Endothelial cell of umbilical vein (primary cell): Measurements from ENCODE around the gene STRBP. TPM values are rescaled to one million over a fixed set of nuclear protein-coding genes. Genes with fewer than 3 reads are reported as not detected.
"Not testable (repeated sequence)": the region's sequence is repeated elsewhere in the genome, so short reads cannot be mapped to it uniquely, and the experiment has no call there.

Experiments used
- BruUV-seq: library from RNA; stranded (reverse); fragments of 400-500 nt; replicated peaks from 2 replicates; lab custom pipeline; 2021; lab: Mats Ljungman, UMichigan
- CTCF ChIA-PET: fragments of 300-600, 350-600 bp; sonication (Branson Sonifier 250); formaldehyde crosslinking; loops from one replicate; lab custom pipeline; 2021; ENCODE audit warnings: antibody characterized with exemption, inconsistent platforms; lab: Charles Lee
- POLR2A ChIA-PET: fragments of 300-600, 350-600 bp; sonication (Branson Sonifier 250); formaldehyde crosslinking; loops from one replicate; lab custom pipeline; 2021; ENCODE audit warnings: antibody characterized with exemption, inconsistent platforms; lab: Charles Lee
- DNase-seq: peaks from one replicate; pipeline ENCODE4 v3.0.0-alpha.2; 2011; ENCODE audit warnings: low read depth, low spot score
- FAIRE-seq: peaks from 2 replicates; lab custom pipeline; 2011; peaks lifted over from hg19 to GRCh38; lab: Jason Lieb, UNC
- H2AFZ ChIP-seq: 2 replicates; pipeline ENCODE4 v1.6.0; 2012; ENCODE audit warnings: low read depth, low read length, control low read depth, inconsistent platforms
- H3K27ac ChIP-seq: 2 replicates; pipeline ENCODE4 v1.5.1; 2011; ENCODE audit warnings: low read depth, mild to moderate bottlenecking, control low read depth, low read length, moderate library complexity; ENCODE audit not compliant: insufficient read depth
- H3K27me3 ChIP-seq, 2 experiments: 2 replicates each; pipeline versions ENCODE4 v1.6.0 to v1.6.1; 2011; ENCODE audit warnings: low read length in 2 of 2, mixed read lengths in 1 of 2; ENCODE audit not compliant: control insufficient read depth in 2 of 2, insufficient read depth in 2 of 2
- H3K36me3 ChIP-seq, 2 experiments: 2 replicates in 1 of 2; 3 replicates in 1 of 2; pipeline ENCODE4 v1.5.1; 2011; ENCODE audit warnings: low read length in 2 of 2, mild to moderate bottlenecking in 1 of 2, moderate library complexity in 1 of 2; ENCODE audit not compliant: control insufficient read depth in 2 of 2, insufficient read depth in 2 of 2; ENCODE audit errors: extremely low read depth in 1 of 2
- H3K4me1 ChIP-seq: 3 replicates; pipeline ENCODE4 v1.5.1; 2011; ENCODE audit warnings: mild to moderate bottlenecking, low read length; ENCODE audit not compliant: control insufficient read depth, insufficient read depth; ENCODE audit errors: extremely low read depth
- H3K4me2 ChIP-seq: 2 replicates; pipeline ENCODE4 v1.6.1; 2011; ENCODE audit warnings: low read length, control low read depth, mixed read lengths; ENCODE audit not compliant: insufficient read depth
- H3K4me3 ChIP-seq, 3 experiments: fragments of 200-600 bp in 1 of 3; sonication (generic), shearing (Covaris generic) in 1 of 3; replicated peaks in 1 of 3; 2 replicates each; pipeline ENCODE4 v1.5.1; 2011 to 2016; ENCODE audit warnings: control low read depth in 3 of 3, low read length in 3 of 3, mild to moderate bottlenecking in 2 of 3, inconsistent platforms in 1 of 3, low read depth in 1 of 3, moderate library complexity in 1 of 3; ENCODE audit not compliant: insufficient read depth in 1 of 3
- H3K79me2 ChIP-seq: 2 replicates; pipeline ENCODE4 v1.6.0; 2012; ENCODE audit warnings: low read length, inconsistent platforms; ENCODE audit not compliant: control insufficient read depth, insufficient read depth
- H3K9ac ChIP-seq: replicated peaks from 2 replicates; pipeline ENCODE3; 2011; ENCODE audit warnings: low read length, control low read depth; ENCODE audit not compliant: insufficient read depth; ENCODE audit errors: extremely low read depth
- H3K9me1 ChIP-seq: replicated peaks from 3 replicates; pipeline ENCODE4 v1.6.0; 2011; ENCODE audit warnings: mild to moderate bottlenecking, low read length; ENCODE audit not compliant: control insufficient read depth, insufficient read depth; ENCODE audit errors: extremely low read depth
- H3K9me3 ChIP-seq: replicated peaks from 2 replicates; pipeline ENCODE4 v1.5.1; 2012; ENCODE audit warnings: low read length, inconsistent platforms; ENCODE audit not compliant: control insufficient read depth, insufficient read depth
- H4K20me1 ChIP-seq: replicated peaks from 2 replicates; pipeline ENCODE3; 2011; ENCODE audit warnings: mild to moderate bottlenecking, low read length; ENCODE audit not compliant: control insufficient read depth, insufficient read depth; ENCODE audit errors: extremely low read depth
- GATA2 ChIP-seq: IDR thresholded peaks from 2 replicates; pipeline ENCODE4 v1.7.0; 2011; ENCODE audit warnings: low read depth, mild to moderate bottlenecking, moderate library complexity, mixed read lengths, low read length; ENCODE audit not compliant: insufficient read length, insufficient read depth
- MYC ChIP-seq: IDR thresholded peaks from one replicate; pipeline ENCODE4 v1.6.1; 2011; ENCODE audit warnings: mild to moderate bottlenecking, low read depth, low read length
- dilution Hi-C: fragments of 300-500 bp; cut with MboI; formaldehyde crosslinking; loops from one replicate; pipeline ENCODE4 v1.15.0; 2019; ENCODE audit warnings: low sequenced_read_pairs; ENCODE audit not compliant: extremely low pct_ligation_motif_present
- intact Hi-C: fragments of 100-400 bp; cut with micrococcal nuclease; formaldehyde crosslinking; loops from one replicate; pipeline ENCODE4 v1.10.0; 2022
- polyA plus RNA-seq, 4 experiments: library from polyadenylated mRNA; depleted of rRNA in 3 of 4; stranded (reverse) in 3 of 4; unstranded in 1 of 4; fragments of >200 nt; gene quantifications; 2 replicates each; pipeline versions ENCODE4 v1.2.1 to v1.2.3, GENCODE V29; 2011 to 2012; ENCODE audit warnings: missing spikeins in 1 of 4
- total RNA-seq: library from RNA; stranded (reverse); gene quantifications from 2 replicates; pipeline ENCODE4 v1.2.3, GENCODE V29; 2021

STRBP gene
- total and polyA plus RNA-seq, 2 donors (not counting 3 experiments of a cell fraction or from before 2014, with no cell fraction given): 7.7 to 15.4 TPM

- no peak for TF ChIP-seq MYC
- POLR2A ChIA-PET: no interaction called here
- Histone ChIP-seq H3K9me3 (no peaks in the 10 kb centered on the region), H3K27ac (no peak overlapping the region), H3K9me1 (no peaks in the 10 kb centered on the region), H3K4me2 (no peak overlapping the region), H3K4me3 (no peak overlapping the region), H3K4me1 (no peaks in the 10 kb centered on the region), H3K27me3 (no peaks in the 10 kb centered on the region), H3K9ac (no peak overlapping the region), H4K20me1 (no peaks in the 10 kb centered on the region), H3K79me2 (no peaks in the 10 kb centered on the region), H3K36me3 (no peaks in the 10 kb centered on the region), H2AFZ (no peak overlapping the region)
- DNase-seq (no peak), FAIRE-seq (no peak)
- intact Hi-C loops: no loop called here
- CTCF ChIA-PET: no interaction called here
- dilution Hi-C loops: no loop called here
- BruUV-seq: no TSS peak
Measured at GRCh38 chr9:123206065-123206464, 62.3 kb downstream of the STRBP start.

GRCh38 chr9:123201083-123201482, 67.3 kb downstream of the STRBP start:
- H3K4me3 ChIP-seq: no peak overlapping the region
- dilution Hi-C loops: no loop called here
- DNase-seq (no peak), FAIRE-seq (no peak)
- H2AFZ ChIP-seq: no peak overlapping the region
- no peaks in the 10 kb centered on the region for H3K36me3 ChIP-seq
- no peak overlapping the region for H3K9ac ChIP-seq
- ChIA-PET CTCF (interaction anchor here (1.2 kb wide), 1 partner anchor 24 kb away, joined by 4 read pairs; no protein-coding TSS in a partner anchor), POLR2A (no interaction called here)
- no peaks in the 10 kb centered on the region for H4K20me1 ChIP-seq
- TF ChIP-seq MYC (no peak), GATA2 (no peak)
- no peaks in the 10 kb centered on the region for H3K9me1 ChIP-seq
- H3K4me2 ChIP-seq: no peak overlapping the region
- no peaks in the 10 kb centered on the region for H3K79me2 ChIP-seq
- no TSS peak for BruUV-seq
- H3K9me3 ChIP-seq: no peaks in the 10 kb centered on the region
- no peaks in the 10 kb centered on the region for H3K27me3 ChIP-seq
- H3K4me1 ChIP-seq: no peaks in the 10 kb centered on the region
- no peak overlapping the region for H3K27ac ChIP-seq
- intact Hi-C loops: no loop called here

- H3K9ac ChIP-seq, H4K20me1 ChIP-seq, H3K27me3 ChIP-seq, H2AFZ ChIP-seq, H3K79me2 ChIP-seq, BruUV-seq, DNase-seq, intact Hi-C loops, H3K36me3 ChIP-seq, FAIRE-seq, H3K4me2 ChIP-seq, POLR2A ChIA-PET, H3K4me1 ChIP-seq, H3K4me3 ChIP-seq, H3K9me3 ChIP-seq, H3K9me1 ChIP-seq, H3K27ac ChIP-seq, dilution Hi-C loops: not testable (repeated sequence)
- CTCF ChIA-PET: interaction anchor here (0.8 to 1.2 kb wide), 2 partner anchors 25 kb away, joined by 3 to 4 read pairs; no protein-coding TSS in a partner anchor
Measured at GRCh38 chr9:123200469-123200868, 67.9 kb downstream of the STRBP start.
